ENCODE results near the gene ACOXL.

DNA sequence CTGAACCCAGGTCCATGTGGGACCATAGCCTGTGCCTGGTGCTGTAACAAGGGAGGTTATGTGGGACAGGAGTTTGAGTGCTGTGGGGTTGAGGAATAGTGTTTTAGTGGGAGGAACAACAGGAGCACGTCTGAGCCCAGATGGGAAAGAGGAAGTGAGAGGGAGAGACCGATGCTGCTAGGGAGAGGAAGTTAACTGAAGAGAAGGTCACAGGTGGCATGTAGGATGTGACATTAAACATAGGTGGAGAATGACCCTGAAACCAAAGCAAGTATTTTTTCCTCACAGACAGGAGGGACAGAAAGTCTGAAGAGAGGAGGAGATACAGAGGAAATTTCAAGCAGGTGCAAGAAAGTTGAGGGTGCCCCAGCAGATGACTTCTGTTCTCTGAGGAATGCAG is 87.8 kb downstream of the ACOXL start:
- TF ChIP-seq, protein P1, sequence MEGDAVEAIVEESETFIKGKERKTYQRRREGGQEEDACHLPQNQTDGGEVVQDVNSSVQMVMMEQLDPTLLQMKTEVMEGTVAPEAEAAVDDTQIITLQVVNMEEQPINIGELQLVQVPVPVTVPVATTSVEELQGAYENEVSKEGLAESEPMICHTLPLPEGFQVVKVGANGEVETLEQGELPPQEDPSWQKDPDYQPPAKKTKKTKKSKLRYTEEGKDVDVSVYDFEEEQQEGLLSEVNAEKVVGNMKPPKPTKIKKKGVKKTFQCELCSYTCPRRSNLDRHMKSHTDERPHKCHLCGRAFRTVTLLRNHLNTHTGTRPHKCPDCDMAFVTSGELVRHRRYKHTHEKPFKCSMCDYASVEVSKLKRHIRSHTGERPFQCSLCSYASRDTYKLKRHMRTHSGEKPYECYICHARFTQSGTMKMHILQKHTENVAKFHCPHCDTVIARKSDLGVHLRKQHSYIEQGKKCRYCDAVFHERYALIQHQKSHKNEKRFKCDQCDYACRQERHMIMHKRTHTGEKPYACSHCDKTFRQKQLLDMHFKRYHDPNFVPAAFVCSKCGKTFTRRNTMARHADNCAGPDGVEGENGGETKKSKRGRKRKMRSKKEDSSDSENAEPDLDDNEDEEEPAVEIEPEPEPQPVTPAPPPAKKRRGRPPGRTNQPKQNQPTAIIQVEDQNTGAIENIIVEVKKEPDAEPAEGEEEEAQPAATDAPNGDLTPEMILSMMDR (IDR thresholded peaks at IDR 0.05): no peak
- no peak for TF ChIP-seq POLR2A (IDR thresholded peaks at IDR 0.05)
